Fibroblast of villous mesenchyme (primary cell): ENCODE results near the gene PHF21B. TPM values are rescaled to one million over a fixed set of nuclear protein-coding genes. Genes with fewer than 3 reads are reported as not detected.

Experiments
- DNase-seq: peaks from one replicate; pipeline ENCODE4 v3.0.0-alpha.2; 2010; ENCODE audit warnings: low read depth
- H3K4me3 ChIP-seq: 2 replicates; pipeline ENCODE4 v1.5.1; 2011; ENCODE audit warnings: low read depth, mild to moderate bottlenecking, low read length
- CTCF ChIP-seq: IDR thresholded peaks from 2 replicates; pipeline ENCODE4 v1.5.1; 2012; ENCODE audit warnings: low read depth, mild to moderate bottlenecking, low read length; ENCODE audit not compliant: insufficient read depth
- total RNA-seq: library from RNA; depleted of rRNA; stranded (reverse); fragments of >200 nt; gene quantifications from 2 replicates; pipeline ENCODE4 v1.2.3, GENCODE V29; 2012

PHF21B gene
- total RNA-seq, 1 donor = not detected

- no peak for DNase-seq
- no peak for TF ChIP-seq CTCF
Observed at GRCh38 chr22:44940130-44940529, 69.7 kb downstream of the PHF21B start.

GRCh38 chr22:44939451-44939850 is 70.4 kb downstream of the PHF21B start:
- no peak for TF ChIP-seq CTCF
- no peak overlapping the region for H3K4me3 ChIP-seq
- no peak for DNase-seq

More at GRCh38 chr22:44940130-44940529, 69.7 kb downstream of the PHF21B start:
- no peak overlapping the region for H3K4me3 ChIP-seq

- DNase-seq = no peak
- no peak for TF ChIP-seq CTCF
Observed at GRCh38 chr22:44938886-44939285, 70.9 kb downstream of the PHF21B start.

GRCh38 chr22:44937216-44937615 is 72.6 kb downstream of the PHF21B start:
- DNase-seq = no peak
- no peak for TF ChIP-seq CTCF
- no peak overlapping the region for H3K4me3 ChIP-seq

More at GRCh38 chr22:44938886-44939285, 70.9 kb downstream of the PHF21B start:
- H3K4me3 ChIP-seq = no peak overlapping the region

GRCh38 chr22:44936201-44936600 is 73.6 kb downstream of the PHF21B start:
- DNase-seq = no peak
- no peak for TF ChIP-seq CTCF
- no peak overlapping the region for H3K4me3 ChIP-seq

GRCh38 chr22:44935724-44936123 is 74.1 kb downstream of the PHF21B start:
- H3K4me3 ChIP-seq = no peak overlapping the region
- no peak for DNase-seq
- no peak for TF ChIP-seq CTCF

- H3K4me3 ChIP-seq = no peak overlapping the region
- no peak for DNase-seq
- no peak for TF ChIP-seq CTCF
Observed at GRCh38 chr22:44934454-44934735, 75.4 kb downstream of the PHF21B start.
